Psoas muscle (tissue), 8 donors: Measurements from ENCODE around the gene PRKCI. TPM values are rescaled to one million over a fixed set of nuclear protein-coding genes. Genes with fewer than 3 reads are reported as not detected.
"Not testable (repeated sequence)": the region's sequence is repeated elsewhere in the genome, so short reads cannot be mapped to it uniquely, and the experiment has no call there.

ENCODE experiments used
- ATAC-seq, 4 donors: fragments of 200-7000 bp; cut with Tn5 transposase; one replicate each; pipeline ENCODE4 v1.9.1; 2020; ENCODE audit warnings: moderate library complexity in 3 of 4, mild to moderate bottlenecking in 2 of 4
- DNase-seq, 2 donors: peaks; one replicate each; pipeline ENCODE4 v3.0.0-alpha.2; 2020
- H3K27ac ChIP-seq: fragments of 200-600 bp; one replicate; pipeline ENCODE4 v1.8.0; 2022
- H3K27me3 ChIP-seq, 3 donors: fragments of 200-600 bp in 1 of 3; one replicate each; pipeline versions ENCODE4 v1.6.1 to v1.8.0; 2013 to 2022; ENCODE audit warnings: low read length in 2 of 3, mild to moderate bottlenecking in 2 of 3, moderate library complexity in 1 of 3; ENCODE audit not compliant: insufficient read depth in 3 of 3
- H3K36me3 ChIP-seq, 2 donors: fragments of 200-600 bp in 1 of 2; one replicate each; pipeline versions ENCODE4 v1.6.1 to v1.8.0; 2013 to 2022; ENCODE audit warnings: low read depth in 1 of 2, mild to moderate bottlenecking in 1 of 2, moderate library complexity in 1 of 2; ENCODE audit not compliant: insufficient read depth in 1 of 2
- H3K4me1 ChIP-seq: fragments of 200-600 bp; one replicate; pipeline ENCODE4 v1.8.0; 2022
- H3K4me3 ChIP-seq: fragments of 200-600 bp; one replicate; pipeline ENCODE4 v1.8.0; 2022; ENCODE audit warnings: mild to moderate bottlenecking
- H3K9me3 ChIP-seq: fragments of 200-600 bp; one replicate; pipeline ENCODE4 v1.8.0; 2022
- CTCF ChIP-seq: fragments of 200-600 bp; IDR thresholded peaks from one replicate; pipeline ENCODE4 v1.8.0; 2022; ENCODE audit warnings: antibody characterized with exemption
- WGBS, 3 donors: extraction: QIAGEN DNeasy Blood & Tissue Kit; methylation state at CpG; one replicate each; pipeline versions ENCODE4 v1.1.6 to v1.1.7; 2013; 5-methylcytosine and 5-hydroxymethylcytosine counted together
- intact Hi-C, 2 donors: fragments of 100-400 bp; cut with DNase I; formaldehyde crosslinking; loops; one replicate each; pipeline versions ENCODE4 v1.11.0 to v1.14.2; 2022
- polyA plus RNA-seq, 3 donors: library from polyadenylated mRNA; stranded (reverse); fragments of 200-250 nt; gene quantifications; one replicate each; pipeline ENCODE4 v1.2.3, GENCODE V29; 2013
- total RNA-seq, 4 donors: library from RNA; stranded (reverse); fragmentation: NEBNext Ultra II Directional in 2 of 4; extraction: Animal tissue kit (Norgen Biotek cat#: 25700) in 2 of 4; gene quantifications; one replicate each; pipeline versions ENCODE4 v1.2.1 to v1.2.4, GENCODE V29; 2021 to 2023
- donor health status: healthy with polysubstance abuse.
- donor health status: DM: no; HTN: no; CAD: no; lungs with moderate emphysema.
- donor health status: Bipolar disorder and iron deficiency.
- donor health status: healthy.
- donor health status: DM: yes; HTN: yes; CAD: no.
- donor health status: DM: no; HTN: no; CAD: no.
- donor health status: DM: no; HTN: no; CAD: no.
- donor health status: DM: yes; HTN: yes; CAD: no.

The PRKCI gene
- total and polyA plus RNA-seq, 7 donors: 7.3 to 19.8 (median 14.2) TPM

DNA sequence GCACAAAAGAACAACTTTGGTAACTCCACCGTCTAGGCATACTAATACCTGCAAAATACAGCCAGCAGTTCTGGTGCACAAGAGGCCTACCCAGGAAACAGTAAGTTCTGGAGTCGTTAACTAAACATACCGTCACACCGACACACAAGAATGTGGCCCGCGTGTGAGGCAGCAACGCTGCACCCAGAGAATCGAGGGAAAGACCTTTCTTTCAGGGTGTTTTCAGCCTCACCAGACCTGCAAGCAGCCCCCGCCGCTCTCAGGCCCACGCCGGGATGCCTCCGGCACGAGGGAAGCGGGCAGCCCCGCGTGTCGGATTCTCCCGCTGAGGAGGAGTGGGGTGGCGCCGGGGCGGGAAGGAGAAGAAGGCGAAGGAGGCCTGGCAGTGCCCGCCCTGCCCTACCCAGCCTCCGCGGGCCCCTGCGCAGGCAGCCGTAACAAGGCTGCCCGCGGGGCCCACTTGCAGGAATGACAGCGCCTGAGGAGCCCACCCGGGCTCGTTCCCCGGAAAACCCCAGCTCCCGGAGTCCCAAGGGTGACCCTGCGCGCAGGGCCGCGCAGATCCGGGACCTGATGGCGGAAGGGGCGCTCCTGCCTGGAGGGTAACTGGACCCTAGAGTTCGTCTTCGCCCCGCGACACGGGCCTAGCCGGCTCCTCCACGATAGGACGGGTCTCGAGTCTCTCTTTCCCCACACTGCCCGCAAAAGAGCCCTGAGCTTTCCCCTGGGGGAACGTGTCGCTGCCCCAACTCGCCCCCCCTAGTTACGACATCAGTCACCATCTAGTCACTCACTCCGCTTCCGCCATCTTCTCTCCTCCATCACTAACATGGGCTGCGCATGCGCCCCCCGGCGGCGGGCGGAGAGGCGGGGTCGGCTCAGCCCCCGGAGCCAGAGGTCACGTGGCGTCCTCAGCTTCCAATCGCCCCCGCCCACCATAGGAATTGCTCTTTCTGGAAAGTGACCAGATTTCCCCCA lies 41.0 kb upstream of the PRKCI start, which contains the start of gene PHC3:
Gene PHC3, minus strand, starts transcription at position 826 of the 978 bp plus-strand sequence. Its CDS starts 18 bp downstream, at position 808.
- WGBS, 3 donors: 0% methylated on average over 49 to 71 of the region's 71 CpGs
- intact Hi-C loops: loop anchor here in 1 of 2 donors (5.0 kb wide), 1 partner anchor 41 kb away; the partner anchor contains the start of gene PRKCI

GRCh38 chr3:170189398-170190256 lies 32.6 kb upstream of the PRKCI start:
- intact Hi-C loops: no loop called here
- WGBS, 3 donors: 89 to 90% (median 89%) methylated on average over 4 of the region's 4 CpGs
- peak in 1 of 4 donors; percentile 13 for ATAC-seq
- no peaks in the 10 kb centered on the region for H3K4me1 ChIP-seq
- H3K36me3 ChIP-seq: no peaks in the 10 kb centered on the region
- no peak overlapping the region for H3K4me3 ChIP-seq
- no peak overlapping the region for H3K27ac ChIP-seq
- no peak for DNase-seq
- H3K27me3 ChIP-seq: no peaks in the 10 kb centered on the region
- no peaks in the 10 kb centered on the region for H3K9me3 ChIP-seq
- TF ChIP-seq CTCF: no peak

More for the DNA sequence above, 41.0 kb upstream of the PRKCI start, which contains the start of gene PHC3:
- peaks cover 14% of the 10 kb centered on the region for H3K4me1 ChIP-seq
- no peaks in the 10 kb centered on the region for H3K27me3 ChIP-seq
- peak; percentile 15 for TF ChIP-seq CTCF
- peak; percentile 96 to 97 (median 97) for ATAC-seq
- H3K27ac ChIP-seq: peak within 1 kb of the TSS; percentile 93
- no peaks in the 10 kb centered on the region for H3K9me3 ChIP-seq
- DNase-seq: peak; percentile 94 to 96
- H3K36me3 ChIP-seq: peaks cover 2 to 24% of the 10 kb centered on the region in 2 donors
- H3K4me3 ChIP-seq: peak within 1 kb of the TSS; percentile 92

DNA sequence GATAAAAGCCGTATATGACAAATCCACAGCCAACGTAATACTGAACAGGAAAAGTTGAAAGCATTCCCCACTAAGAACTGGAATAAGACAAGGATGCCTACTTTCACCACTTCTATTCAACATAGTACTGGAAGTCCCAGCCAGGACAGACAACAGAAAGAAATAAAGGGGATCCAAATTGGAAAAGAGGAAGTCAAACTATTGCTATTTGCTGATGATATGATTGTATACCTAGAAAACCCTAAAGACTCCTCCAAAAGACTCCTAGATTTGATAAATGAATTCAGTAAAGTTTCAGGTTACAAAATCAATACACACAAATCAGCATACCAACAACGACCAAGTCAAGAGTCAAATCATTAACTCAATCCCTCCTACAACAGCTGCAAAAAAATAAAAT lies 26.5 kb upstream of the PRKCI start:
- DNase-seq, H3K27me3 ChIP-seq, H3K36me3 ChIP-seq, H3K4me1 ChIP-seq, H3K9me3 ChIP-seq, H3K4me3 ChIP-seq, H3K27ac ChIP-seq, intact Hi-C loops, ATAC-seq: not testable (repeated sequence)
- WGBS, 3 donors: 67 to 71% (median 68%) methylated on average over 3 of the region's 3 CpGs

DNA sequence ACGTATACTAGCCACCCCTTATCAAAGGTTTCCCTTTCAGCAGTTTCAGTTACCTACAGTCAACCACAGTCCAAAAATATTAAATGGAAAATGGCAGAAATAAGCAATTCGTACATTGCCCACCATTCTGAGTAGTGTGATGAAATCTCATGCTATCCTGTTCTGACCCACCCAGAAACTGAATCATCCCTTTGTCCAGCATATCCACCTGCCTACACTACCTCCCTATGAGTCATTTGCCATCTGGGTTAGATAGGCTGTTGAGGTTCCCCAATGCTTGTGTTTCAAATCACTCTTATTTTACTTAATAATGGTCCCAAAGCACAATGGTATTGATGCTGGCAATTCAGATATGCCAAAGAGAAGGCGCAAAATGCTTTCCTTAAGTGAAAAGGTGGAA lies 25.4 kb upstream of the PRKCI start:
- Histone ChIP-seq H3K4me1 (no peaks in the 10 kb centered on the region), H3K27ac (no peak overlapping the region), H3K27me3 (no peaks in the 10 kb centered on the region), H3K4me3 (no peak overlapping the region), H3K9me3 (no peaks in the 10 kb centered on the region), H3K36me3 (no peaks in the 10 kb centered on the region)
- DNase-seq: no peak
- intact Hi-C loops: no loop called here
- no peak for TF ChIP-seq CTCF
- 90 to 93% (median 92%) methylated on average over 3 of the region's 3 CpGs for WGBS, 3 donors
- ATAC-seq: no peak
